ENCODE results near the gene TSHR.

DNA sequence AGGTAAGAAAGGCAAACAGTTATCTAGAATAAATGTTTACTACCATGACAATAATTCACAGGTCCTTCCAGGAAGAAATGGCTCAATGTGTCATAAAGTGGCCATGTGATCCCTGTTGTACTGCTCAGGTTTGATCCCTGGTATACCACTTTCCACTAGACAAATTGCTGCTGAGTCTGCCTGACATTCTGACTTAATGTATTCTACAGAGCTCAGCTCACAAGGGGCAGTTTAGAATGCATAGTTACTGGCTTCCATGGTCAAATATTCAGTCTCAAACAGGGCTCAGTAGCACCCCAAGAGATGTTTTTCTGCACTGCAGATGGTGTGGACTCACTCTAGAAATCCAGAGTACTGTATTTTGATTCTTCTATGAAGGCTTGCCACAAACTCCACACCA is 21.8 kb downstream of the TSHR start:
- no peak for TF ChIP-seq PPARA (CRISPR knock-in tag; IDR thresholded peaks at IDR 0.05; ENCODE audit: borderline replicate concordance)
- no peak for TF ChIP-seq TCF4 (CRISPR knock-in tag; IDR thresholded peaks at IDR 0.05; ENCODE audit: borderline replicate concordance)
- no peak for TF ChIP-seq ZNF565 (CRISPR knock-in tag; conservative IDR thresholded peaks at IDR 0.05; ENCODE audit: low read depth)
- TF ChIP-seq PATZ1 (CRISPR knock-in tag; IDR thresholded peaks at IDR 0.05; ENCODE audit: borderline replicate concordance): no peak
- no peak for TF ChIP-seq CREB5 (CRISPR knock-in tag; IDR thresholded peaks at IDR 0.05; ENCODE audit: low read depth)
- TF ChIP-seq CSRNP3 (CRISPR knock-in tag; IDR thresholded peaks at IDR 0.05): no peak
- no peak for TF ChIP-seq ZFP30 (CRISPR knock-in tag; IDR thresholded peaks at IDR 0.05)
- TF ChIP-seq, protein P1, sequence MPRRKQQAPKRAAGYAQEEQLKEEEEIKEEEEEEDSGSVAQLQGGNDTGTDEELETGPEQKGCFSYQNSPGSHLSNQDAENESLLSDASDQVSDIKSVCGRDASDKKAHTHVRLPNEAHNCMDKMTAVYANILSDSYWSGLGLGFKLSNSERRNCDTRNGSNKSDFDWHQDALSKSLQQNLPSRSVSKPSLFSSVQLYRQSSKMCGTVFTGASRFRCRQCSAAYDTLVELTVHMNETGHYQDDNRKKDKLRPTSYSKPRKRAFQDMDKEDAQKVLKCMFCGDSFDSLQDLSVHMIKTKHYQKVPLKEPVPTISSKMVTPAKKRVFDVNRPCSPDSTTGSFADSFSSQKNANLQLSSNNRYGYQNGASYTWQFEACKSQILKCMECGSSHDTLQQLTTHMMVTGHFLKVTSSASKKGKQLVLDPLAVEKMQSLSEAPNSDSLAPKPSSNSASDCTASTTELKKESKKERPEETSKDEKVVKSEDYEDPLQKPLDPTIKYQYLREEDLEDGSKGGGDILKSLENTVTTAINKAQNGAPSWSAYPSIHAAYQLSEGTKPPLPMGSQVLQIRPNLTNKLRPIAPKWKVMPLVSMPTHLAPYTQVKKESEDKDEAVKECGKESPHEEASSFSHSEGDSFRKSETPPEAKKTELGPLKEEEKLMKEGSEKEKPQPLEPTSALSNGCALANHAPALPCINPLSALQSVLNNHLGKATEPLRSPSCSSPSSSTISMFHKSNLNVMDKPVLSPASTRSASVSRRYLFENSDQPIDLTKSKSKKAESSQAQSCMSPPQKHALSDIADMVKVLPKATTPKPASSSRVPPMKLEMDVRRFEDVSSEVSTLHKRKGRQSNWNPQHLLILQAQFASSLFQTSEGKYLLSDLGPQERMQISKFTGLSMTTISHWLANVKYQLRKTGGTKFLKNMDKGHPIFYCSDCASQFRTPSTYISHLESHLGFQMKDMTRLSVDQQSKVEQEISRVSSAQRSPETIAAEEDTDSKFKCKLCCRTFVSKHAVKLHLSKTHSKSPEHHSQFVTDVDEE (CRISPR knock-in tag; IDR thresholded peaks at IDR 0.05): no peak
- no peak for TF ChIP-seq ARNTL (CRISPR knock-in tag; IDR thresholded peaks at IDR 0.05; ENCODE audit: borderline replicate concordance, low read depth)
- no peak for TF ChIP-seq RARB (CRISPR knock-in tag; IDR thresholded peaks at IDR 0.05)
- no peak for TF ChIP-seq ISL1 (CRISPR knock-in tag; IDR thresholded peaks at IDR 0.05)
- TF ChIP-seq CSDC2 (CRISPR knock-in tag; IDR thresholded peaks at IDR 0.05): no peak
- no peak for TF ChIP-seq TOX (CRISPR knock-in tag; IDR thresholded peaks at IDR 0.05; ENCODE audit: borderline replicate concordance)
- no peak for TF ChIP-seq ZFP3 (CRISPR knock-in tag; IDR thresholded peaks at IDR 0.05)

All from SK-N-SH treated with all-trans-retinoic acid at 6 μM for 48 hours (cell line).